ENCODE data around the gene TOP2A.
A peak's percentile ranks its signal among the peaks of the same experiment; 100 is the strongest.

The TOP2A gene

DNA sequence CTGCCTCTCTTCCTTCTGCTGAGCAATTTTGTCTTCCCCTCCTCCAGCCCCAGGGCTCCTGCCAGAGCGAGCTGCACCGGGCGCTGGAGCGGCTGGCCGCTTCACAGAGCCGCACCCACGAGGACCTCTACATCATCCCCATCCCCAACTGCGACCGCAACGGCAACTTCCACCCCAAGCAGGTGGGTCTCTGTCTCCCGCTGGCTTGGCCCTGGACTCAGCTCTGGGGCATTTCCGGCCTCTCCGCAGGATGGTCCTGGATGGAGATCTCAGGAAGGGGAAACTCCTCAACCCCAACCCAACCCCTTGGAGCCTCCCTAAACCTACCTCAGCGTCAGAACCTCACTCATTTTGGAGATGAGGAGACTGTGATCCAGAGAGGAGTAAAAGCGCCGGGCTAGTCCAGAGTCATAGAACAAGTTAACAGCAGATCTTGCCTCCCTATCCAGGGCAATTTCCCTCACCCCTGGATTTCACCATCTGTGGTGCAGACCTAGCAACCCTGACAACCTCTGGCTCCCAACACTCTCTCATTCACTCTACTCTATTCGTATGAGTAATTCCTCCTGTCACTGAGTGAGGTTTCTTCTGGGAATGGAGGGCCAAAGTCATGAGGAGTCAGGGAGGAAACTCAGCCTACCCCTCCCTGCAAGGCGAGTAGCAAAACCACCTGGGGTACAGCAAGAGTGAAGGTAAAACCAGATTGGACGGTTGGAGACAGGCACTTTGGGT is 36.4 kb upstream of the TOP2A start:
- DNase-seq = peak; percentile 70

- DNase-seq = peak; percentile 55
Observed at GRCh38 chr17:40452921-40453378, 35.3 kb upstream of the TOP2A start.

DNA sequence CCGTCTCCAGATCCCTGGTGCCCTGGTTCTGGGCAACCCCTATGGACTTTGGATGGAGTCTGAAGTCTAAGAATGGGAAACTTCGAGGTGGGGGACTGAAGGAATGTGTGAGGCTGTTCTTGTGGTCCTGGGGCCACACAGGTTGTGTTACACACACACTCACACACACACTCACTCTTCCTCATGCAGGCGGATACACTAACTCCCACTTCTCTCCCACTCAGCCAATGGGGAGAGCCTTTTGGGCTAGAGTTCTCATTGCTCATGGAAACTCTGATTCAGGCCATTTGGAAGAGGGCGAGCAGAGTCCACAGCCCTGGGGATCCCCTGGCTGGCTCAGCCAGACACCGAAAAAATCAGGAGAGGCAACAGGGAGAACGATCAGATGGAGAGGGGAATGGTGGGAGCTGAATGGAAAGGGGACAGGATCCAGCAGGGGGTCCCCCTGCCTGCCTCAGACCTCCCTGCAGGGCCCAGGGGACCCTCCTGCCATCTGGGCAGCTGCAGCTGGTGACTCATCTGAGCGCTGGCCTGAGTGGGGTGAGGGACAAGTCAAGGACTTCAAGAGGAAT is 34.6 kb upstream of the TOP2A start:
- peak; percentile 93 for DNase-seq

DNA sequence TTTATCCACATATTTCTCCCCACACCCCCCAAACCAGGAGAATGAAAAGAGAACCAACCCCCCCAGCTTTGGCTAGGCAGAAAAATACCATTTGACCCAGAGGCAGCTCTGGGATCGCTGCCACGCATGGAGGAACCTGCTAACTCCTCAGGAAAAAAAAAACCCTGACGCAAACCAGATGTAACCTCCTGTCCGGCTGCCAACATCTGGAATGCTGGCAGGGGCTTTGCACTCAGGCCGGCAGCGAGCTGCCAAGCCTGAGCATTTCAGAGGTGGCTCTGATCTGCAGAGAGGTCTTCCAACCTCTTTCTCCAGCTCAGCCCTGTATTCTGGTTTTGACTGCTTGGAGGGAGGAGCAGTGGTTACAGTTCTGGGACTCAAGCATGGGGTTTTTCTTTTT is 33.7 kb upstream of the TOP2A start:
- DNase-seq = peak; percentile 88

DNA sequence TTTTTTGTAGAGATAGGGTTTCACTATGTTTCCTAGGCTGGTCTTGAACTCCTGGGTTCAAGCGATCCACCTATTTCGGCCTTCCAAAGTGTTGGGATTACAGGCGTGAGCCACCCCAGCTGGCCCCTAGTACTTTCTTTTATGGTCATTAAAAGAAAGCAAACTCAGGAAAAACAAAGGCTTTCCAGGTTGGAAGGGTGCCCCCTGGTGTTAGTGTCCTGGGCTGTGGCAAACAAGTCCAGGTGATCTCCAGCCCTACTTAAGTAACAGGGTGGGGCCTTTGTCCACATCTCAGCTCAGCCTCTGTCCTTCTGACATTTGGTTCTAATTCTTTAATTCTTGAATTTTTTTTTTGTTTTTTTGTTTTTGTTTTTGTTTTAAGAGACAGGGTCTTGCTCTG is 32.5 kb upstream of the TOP2A start:
- peak; percentile 29 for DNase-seq

- no peak for DNase-seq
Observed at GRCh38 chr17:40448639-40449261, 31.1 kb upstream of the TOP2A start.

GRCh38 chr17:40448213-40448638 is 30.5 kb upstream of the TOP2A start:
- DNase-seq = no peak

GRCh38 chr17:40447806-40448205 is 30.1 kb upstream of the TOP2A start:
- no peak for DNase-seq

DNA sequence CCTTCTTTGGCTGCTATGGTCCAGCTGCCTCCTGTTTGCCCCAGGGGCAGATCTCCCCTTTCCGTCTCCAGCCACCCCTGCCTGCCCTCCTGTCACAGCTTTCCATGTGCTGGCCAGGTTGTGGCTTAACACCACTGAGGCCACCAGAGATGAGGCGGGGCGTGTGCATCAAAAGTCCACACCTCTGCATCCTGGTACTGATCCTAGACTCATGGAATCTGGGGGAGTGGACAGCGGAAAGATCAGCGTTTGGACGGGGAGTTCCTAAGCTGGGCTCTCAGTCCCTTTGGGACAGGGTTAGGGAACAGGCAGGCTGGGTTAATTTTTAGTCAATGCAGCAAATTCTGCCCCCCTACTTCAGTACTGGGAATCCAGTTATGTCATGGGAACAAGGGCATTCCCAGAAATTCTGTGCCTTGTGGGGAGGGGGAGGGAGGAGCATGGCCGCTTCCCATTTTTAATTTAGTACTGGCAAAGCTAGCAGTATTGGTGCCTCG is 29.5 kb upstream of the TOP2A start:
- no peak for DNase-seq

GRCh38 chr17:40445751-40446468 is 28.2 kb upstream of the TOP2A start:
- peak; percentile 36 for DNase-seq

GRCh38 chr17:40443988-40444899 is 26.5 kb upstream of the TOP2A start:
- DNase-seq = peak; percentile 33

DNA sequence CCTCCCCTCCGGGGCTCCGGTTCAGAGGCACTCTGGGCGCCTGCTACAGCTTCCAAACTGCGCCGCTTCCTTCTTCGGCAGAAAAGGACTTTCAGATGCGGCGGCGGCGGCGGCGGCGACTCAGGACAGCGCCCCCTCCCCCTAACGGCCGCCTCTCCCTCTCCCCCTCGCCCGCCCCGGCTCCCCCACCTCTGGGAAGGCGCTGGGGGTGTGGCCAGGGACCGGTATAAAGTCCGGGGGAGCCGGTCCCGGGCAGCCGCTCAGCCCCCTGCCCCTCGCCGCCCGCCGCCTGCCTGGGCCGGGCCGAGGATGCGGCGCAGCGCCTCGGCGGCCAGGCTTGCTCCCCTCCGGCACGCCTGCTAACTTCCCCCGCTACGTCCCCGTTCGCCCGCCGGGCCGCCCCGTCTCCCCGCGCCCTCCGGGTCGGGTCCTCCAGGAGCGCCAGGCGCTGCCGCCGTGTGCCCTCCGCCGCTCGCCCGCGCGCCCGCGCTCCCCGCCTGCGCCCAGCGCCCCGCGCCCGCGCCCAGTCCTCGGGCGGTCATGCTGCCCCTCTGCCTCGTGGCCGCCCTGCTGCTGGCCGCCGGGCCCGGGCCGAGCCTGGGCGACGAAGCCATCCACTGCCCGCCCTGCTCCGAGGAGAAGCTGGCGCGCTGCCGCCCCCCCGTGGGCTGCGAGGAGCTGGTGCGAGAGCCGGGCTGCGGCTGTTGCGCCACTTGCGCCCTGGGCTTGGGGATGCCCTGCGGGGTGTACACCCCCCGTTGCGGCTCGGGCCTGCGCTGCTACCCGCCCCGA is 25.7 kb upstream of the TOP2A start, which contains the start of gene IGFBP4:
IGFBP4 (plus strand) TSS at position 255 of the 792 bp plus-strand sequence; CDS start at position 541, 286 bp downstream.
- DNase-seq = peak; percentile 82

GRCh38 chr17:40442392-40443195 is 24.9 kb upstream of the TOP2A start:
- DNase-seq = peak; percentile 45

- DNase-seq = no peak
Observed at GRCh38 chr17:40440166-40440565, 22.5 kb upstream of the TOP2A start.

DNA sequence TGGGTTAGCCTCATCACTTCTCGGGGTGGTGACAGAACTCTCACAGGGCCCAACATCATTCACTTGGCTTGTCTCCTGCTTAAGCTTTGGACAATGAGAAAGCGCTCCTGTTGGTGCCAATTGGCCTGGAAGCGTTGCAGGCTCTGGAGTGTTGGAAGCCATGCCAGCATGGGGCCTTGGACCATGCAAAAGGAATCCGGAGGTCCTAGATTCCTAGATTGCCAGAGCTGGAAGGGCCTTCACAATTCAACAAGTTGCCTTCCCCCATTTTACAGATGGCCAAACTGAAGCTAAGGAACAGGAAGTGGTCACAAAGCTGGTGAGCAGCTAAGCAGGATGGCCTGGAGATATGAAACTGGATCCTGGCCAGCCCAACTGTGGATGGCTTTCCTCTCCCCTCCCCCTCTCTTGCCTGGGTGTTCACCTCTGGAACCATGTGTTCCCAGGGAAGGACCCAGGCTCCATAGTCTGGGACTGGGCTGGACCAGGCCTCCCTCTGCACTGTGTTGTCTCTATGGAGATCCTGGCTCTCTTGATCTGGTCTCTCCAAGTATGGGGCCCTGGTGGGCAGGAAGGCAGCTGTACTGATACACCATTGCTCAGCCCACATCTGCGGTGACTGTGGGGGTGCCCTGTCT is 19.5 kb upstream of the TOP2A start:
- DNase-seq = peak; percentile 53

DNA sequence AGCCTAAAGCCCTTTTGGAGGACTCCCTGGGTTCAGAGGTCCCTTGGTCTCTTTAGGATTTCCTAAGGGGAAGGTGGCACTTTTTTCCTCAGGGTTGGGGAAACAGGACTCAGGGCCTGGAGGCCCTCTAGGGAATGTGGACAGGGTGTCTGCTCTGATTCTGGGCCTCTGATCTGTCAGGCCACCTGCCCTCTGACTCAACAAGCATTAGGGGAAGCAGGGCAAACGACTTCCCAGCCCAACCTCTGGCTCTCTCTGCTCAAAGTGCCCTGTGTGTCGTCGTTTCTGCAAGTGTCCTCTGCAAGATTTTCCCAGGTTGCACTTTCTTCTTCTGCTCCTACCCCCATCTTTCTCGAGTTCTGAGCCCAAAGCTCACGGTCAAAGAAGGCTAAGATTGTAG is 18.9 kb upstream of the TOP2A start:
- DNase-seq = no peak

DNA sequence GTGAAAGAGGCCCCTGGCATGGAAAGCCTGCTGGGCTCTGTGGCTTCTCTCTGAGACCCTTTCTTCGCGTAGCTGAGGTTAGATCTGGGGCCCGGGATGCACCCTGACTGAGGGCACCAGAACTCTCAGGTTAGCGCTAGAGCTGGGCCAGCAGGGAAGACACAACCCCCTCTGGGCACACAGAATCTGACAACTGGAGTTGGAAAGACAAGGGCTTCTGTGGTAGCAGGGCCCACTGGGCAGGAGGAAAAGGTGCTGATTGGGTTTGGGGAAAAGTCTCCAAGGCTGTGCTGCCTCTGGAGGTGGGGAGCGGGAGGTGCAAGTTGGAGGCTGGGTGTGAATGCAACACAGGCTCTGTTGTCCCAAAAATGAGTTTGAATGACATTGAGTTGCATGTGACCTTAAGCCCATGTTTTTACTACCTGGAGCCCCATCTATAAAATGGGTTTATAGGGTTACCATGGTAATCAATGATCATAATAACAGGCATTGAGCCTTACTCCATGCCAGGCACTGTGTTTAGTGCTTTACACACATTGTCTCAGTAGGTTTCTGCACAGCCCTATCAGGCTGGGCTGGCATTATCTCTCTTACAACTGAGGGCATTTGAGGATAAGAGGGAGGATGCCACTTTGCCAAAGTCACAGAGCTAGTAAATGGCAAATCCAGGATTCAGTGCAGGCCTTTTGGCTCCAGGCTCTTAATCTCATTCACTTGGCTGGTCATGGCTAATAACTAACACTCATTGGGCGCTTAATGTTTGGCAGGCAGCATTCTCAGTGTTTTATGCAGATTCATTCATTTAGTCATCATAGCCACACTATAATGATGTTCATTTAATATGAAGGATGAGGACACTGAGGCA is 16.1 kb upstream of the TOP2A start:
- no peak for DNase-seq

DNA sequence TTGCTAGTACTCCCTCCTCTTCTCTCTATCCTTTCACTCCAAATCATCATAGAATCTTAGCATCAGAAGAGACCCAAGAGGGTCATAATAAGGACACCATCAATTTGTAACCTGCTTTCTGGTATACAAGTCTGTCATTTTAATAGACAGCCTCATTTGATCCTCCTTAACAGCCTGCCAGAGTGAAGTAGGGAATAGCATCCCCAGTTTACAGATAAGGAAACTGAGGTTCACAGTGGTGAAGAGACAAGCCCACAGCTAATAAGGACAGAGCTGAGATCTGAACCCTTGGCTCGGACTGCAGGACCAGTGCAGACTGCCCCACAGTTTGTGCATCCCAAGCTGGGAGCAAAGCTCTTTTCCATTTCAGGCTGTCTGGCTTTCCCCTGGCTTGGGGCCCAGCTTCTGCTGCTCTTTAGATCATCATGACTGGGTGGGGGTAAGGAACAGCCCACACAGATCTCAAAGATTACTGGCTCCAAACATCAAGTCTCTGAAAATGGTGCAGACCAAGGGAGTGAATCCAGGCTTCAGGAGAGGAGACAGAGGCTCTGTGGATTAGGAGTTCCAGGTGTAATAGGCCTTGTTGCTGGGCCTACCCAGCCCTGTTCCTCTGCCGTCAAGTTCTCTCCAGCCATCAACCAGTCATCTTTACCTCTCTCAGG is 15.3 kb upstream of the TOP2A start:
- DNase-seq = peak; percentile 60

All from fibroblast of skin of right biceps (primary cell).